PFSK-1 (cell line): Measurements from ENCODE around the gene ADGRA1.

ENCODE experiments used
- FOXP2 ChIP-seq: optimal IDR thresholded peaks from 2 replicates; pipeline ENCODE3; 2011; ENCODE audit warnings: borderline replicate concordance, control low read depth, inconsistent platforms; ENCODE audit not compliant: insufficient read depth; ENCODE audit errors: extremely low read length, extremely low read depth
- POLR2AphosphoS5 ChIP-seq: IDR thresholded peaks from 2 replicates; pipeline ENCODE4 v1.6.1; 2012; ENCODE audit warnings: low read depth, mild to moderate bottlenecking, control low read depth, low read length, moderate library complexity
- SIN3A ChIP-seq: IDR thresholded peaks from 2 replicates; pipeline ENCODE4 v1.6.1; 2012; ENCODE audit warnings: mild to moderate bottlenecking, low read length, moderate library complexity, borderline replicate concordance; ENCODE audit not compliant: insufficient read depth
- TAF1 ChIP-seq: IDR thresholded peaks from 2 replicates; pipeline ENCODE4 v1.6.1; 2012; ENCODE audit warnings: low read length, control low read depth, borderline replicate concordance; ENCODE audit not compliant: insufficient read depth
- TF ChIP-seq, protein P1 (sequence below), 2 experiments: IDR thresholded peaks; 2 replicates each; pipeline versions ENCODE4 v1.6.1 to v1.8.0; 2011 to 2012; ENCODE audit warnings: low read depth in 2 of 2, low read length in 2 of 2, control low read depth in 1 of 2, inconsistent platforms in 1 of 2, mild to moderate bottlenecking in 1 of 2, moderate library complexity in 1 of 2; ENCODE audit not compliant: insufficient read depth in 1 of 2

DNA sequence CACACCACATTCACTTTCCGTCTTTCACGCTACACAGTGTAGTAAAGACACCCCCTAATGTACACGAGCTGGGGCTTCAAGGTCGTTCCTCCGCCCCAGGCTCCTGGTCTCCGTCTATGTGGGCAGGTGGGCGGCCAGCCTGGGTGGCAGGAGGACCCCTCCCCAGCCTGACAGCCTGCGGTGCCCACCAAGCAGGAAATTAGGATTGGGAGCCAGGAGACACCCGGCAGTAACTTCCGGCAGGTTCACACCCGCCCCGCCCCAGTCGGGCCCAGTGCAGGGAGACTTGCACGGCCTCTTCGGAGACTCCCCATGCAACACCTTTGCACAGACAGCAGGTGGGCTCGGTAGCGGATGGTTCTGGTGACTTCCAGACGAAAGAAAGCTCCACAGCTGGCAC is 27.7 kb upstream of the ADGRA1 start:
- TF ChIP-seq, protein P1, sequence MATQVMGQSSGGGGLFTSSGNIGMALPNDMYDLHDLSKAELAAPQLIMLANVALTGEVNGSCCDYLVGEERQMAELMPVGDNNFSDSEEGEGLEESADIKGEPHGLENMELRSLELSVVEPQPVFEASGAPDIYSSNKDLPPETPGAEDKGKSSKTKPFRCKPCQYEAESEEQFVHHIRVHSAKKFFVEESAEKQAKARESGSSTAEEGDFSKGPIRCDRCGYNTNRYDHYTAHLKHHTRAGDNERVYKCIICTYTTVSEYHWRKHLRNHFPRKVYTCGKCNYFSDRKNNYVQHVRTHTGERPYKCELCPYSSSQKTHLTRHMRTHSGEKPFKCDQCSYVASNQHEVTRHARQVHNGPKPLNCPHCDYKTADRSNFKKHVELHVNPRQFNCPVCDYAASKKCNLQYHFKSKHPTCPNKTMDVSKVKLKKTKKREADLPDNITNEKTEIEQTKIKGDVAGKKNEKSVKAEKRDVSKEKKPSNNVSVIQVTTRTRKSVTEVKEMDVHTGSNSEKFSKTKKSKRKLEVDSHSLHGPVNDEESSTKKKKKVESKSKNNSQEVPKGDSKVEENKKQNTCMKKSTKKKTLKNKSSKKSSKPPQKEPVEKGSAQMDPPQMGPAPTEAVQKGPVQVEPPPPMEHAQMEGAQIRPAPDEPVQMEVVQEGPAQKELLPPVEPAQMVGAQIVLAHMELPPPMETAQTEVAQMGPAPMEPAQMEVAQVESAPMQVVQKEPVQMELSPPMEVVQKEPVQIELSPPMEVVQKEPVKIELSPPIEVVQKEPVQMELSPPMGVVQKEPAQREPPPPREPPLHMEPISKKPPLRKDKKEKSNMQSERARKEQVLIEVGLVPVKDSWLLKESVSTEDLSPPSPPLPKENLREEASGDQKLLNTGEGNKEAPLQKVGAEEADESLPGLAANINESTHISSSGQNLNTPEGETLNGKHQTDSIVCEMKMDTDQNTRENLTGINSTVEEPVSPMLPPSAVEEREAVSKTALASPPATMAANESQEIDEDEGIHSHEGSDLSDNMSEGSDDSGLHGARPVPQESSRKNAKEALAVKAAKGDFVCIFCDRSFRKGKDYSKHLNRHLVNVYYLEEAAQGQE (IDR thresholded peaks at IDR 0.05; ENCODE audit: insufficient read depth in 1 of 2, low read depth in 2 of 2, low read length in 2 of 2), result no peak
- no peak for TF ChIP-seq TAF1
- TF ChIP-seq SIN3A, result no peak
- TF ChIP-seq POLR2AphosphoS5, result no peak
- no peak for TF ChIP-seq FOXP2
